GM12891 (cell line): ENCODE data around the gene ENPEP.

Experiments used
- PAX5 ChIP-seq: IDR thresholded peaks from 2 replicates; pipeline ENCODE4 v1.6.1; 2011; ENCODE audit warnings: low read length, moderate library complexity, mild to moderate bottlenecking; ENCODE audit not compliant: insufficient read depth, severe bottlenecking
- POLR2A ChIP-seq: IDR thresholded peaks from 2 replicates; pipeline ENCODE4 v1.6.1; 2011; ENCODE audit warnings: low read depth, low read length, control low read depth
- POLR2AphosphoS5 ChIP-seq: IDR thresholded peaks from 2 replicates; pipeline ENCODE4 v1.6.1; 2011; ENCODE audit warnings: low read depth, low read length, control low read depth
- POU2F2 ChIP-seq: IDR thresholded peaks from 2 replicates; pipeline ENCODE4 v1.6.1; 2011; ENCODE audit warnings: low read depth, mild to moderate bottlenecking, control low read depth, low read length, moderate library complexity
- SPI1 ChIP-seq: IDR thresholded peaks from 2 replicates; pipeline ENCODE4 v1.6.1; 2011; ENCODE audit warnings: low read depth, low read length, control low read depth
- TAF1 ChIP-seq: IDR thresholded peaks from 2 replicates; pipeline ENCODE4 v1.6.1; 2011; ENCODE audit warnings: low read depth, low read length, control low read depth

- TF ChIP-seq POLR2A = no peak
- TF ChIP-seq TAF1 = no peak
- TF ChIP-seq POLR2AphosphoS5 = no peak
- TF ChIP-seq SPI1 = no peak
- no peak for TF ChIP-seq POU2F2
- TF ChIP-seq PAX5 = no peak
Observed at GRCh38 chr4:110540982-110541451, 65.1 kb downstream of the ENPEP start.
